D721Med (cell line): ENCODE data around the gene EPB41.
A peak's percentile ranks its signal among the peaks of the same experiment; 100 is the strongest.

ENCODE experiments used
- DNase-seq: peaks from one replicate; pipeline ENCODE4 v3.0.0; 2011; ENCODE audit warnings: low spot score; ENCODE audit not compliant: insufficient read length
- FAIRE-seq: peaks from 2 replicates; lab custom pipeline; 2011; peaks lifted over from hg19 to GRCh38; lab: Jason Lieb, UNC
- CTCF ChIP-seq: IDR thresholded peaks from 2 replicates; pipeline ENCODE4 v1.5.1; 2012; ENCODE audit warnings: mild to moderate bottlenecking, control low read depth; ENCODE audit not compliant: insufficient read depth; ENCODE audit errors: missing control alignments

Gene EPB41

GRCh38 chr1:28877132-28877781, 37.1 kb upstream of the EPB41 start:
- peak; percentile 91 for TF ChIP-seq CTCF
- FAIRE-seq (peak; percentile 63), DNase-seq (peak; percentile 57)

- no peak for DNase-seq
- TF ChIP-seq CTCF = no peak
- FAIRE-seq = no peak
Measured at GRCh38 chr1:28878796-28879195, 35.6 kb upstream of the EPB41 start.

GRCh38 chr1:28882009-28882628, 32.2 kb upstream of the EPB41 start:
- peak; percentile 98 for TF ChIP-seq CTCF
- FAIRE-seq = no peak
- DNase-seq = peak; percentile 66

- FAIRE-seq (no peak), DNase-seq (no peak)
- no peak for TF ChIP-seq CTCF
Measured at GRCh38 chr1:28883242-28883616, 31.1 kb upstream of the EPB41 start.

- DNase-seq (no peak), FAIRE-seq (no peak)
- TF ChIP-seq CTCF = no peak
Measured at GRCh38 chr1:28885472-28885877, 28.9 kb upstream of the EPB41 start.

GRCh38 chr1:28885977-28886730, 28.2 kb upstream of the EPB41 start:
- TF ChIP-seq CTCF = no peak
- peak; percentile 8 for DNase-seq
- no peak for FAIRE-seq
